Left ventricle myocardium inferior (tissue), 1 donor: ENCODE results near the gene TRAP1. TPM values are rescaled to one million over a fixed set of nuclear protein-coding genes. Genes with fewer than 3 reads are reported as not detected.

Experiments used
- DNase-seq: peaks from one replicate; pipeline ENCODE4 v3.0.0-alpha.2; 2020
- H3K27ac ChIP-seq: fragments of 200-600 bp; replicated peaks from 2 replicates; pipeline ENCODE4 v1.8.0; 2021
- H3K27me3 ChIP-seq: fragments of 200-600 bp; 2 replicates; pipeline ENCODE4 v1.8.0; 2021; ENCODE audit warnings: low read depth
- H3K36me3 ChIP-seq: fragments of 200-600 bp; 2 replicates; pipeline ENCODE4 v1.8.0; 2021
- H3K4me1 ChIP-seq: fragments of 200-600 bp; 2 replicates; pipeline ENCODE4 v1.8.0; 2021
- H3K4me3 ChIP-seq: fragments of 200-600 bp; 2 replicates; pipeline ENCODE4 v1.8.0; 2021; ENCODE audit warnings: mild to moderate bottlenecking, moderate library complexity
- H3K9me3 ChIP-seq: fragments of 200-600 bp; replicated peaks from 2 replicates; pipeline ENCODE4 v1.8.0; 2021
- intact Hi-C: fragments of 100-400 bp; cut with micrococcal nuclease; formaldehyde crosslinking; loops from one replicate; pipeline ENCODE4 v1.11.0; 2022
- total RNA-seq: library from RNA; stranded (reverse); fragmentation: NEBNext Ultra II Directional; extraction: Animal tissue kit (Norgen Biotek cat#: 25700); gene quantifications from one replicate; pipeline ENCODE4 v1.2.1, GENCODE V29; 2021
- TF ChIP-seq, protein P1 (sequence below): fragments of 200-600 bp; IDR thresholded peaks from 2 replicates; pipeline ENCODE4 v1.8.0; 2021; ENCODE audit warnings: antibody characterized with exemption, mild to moderate bottlenecking, borderline replicate concordance
- donor health status: DM: no; HTN: yes; CAD: no; lungs with severe emphysema.

TRAP1 gene
- total RNA-seq, 1 donor from 2014 or later = 128 TPM

- TF ChIP-seq, protein P1, sequence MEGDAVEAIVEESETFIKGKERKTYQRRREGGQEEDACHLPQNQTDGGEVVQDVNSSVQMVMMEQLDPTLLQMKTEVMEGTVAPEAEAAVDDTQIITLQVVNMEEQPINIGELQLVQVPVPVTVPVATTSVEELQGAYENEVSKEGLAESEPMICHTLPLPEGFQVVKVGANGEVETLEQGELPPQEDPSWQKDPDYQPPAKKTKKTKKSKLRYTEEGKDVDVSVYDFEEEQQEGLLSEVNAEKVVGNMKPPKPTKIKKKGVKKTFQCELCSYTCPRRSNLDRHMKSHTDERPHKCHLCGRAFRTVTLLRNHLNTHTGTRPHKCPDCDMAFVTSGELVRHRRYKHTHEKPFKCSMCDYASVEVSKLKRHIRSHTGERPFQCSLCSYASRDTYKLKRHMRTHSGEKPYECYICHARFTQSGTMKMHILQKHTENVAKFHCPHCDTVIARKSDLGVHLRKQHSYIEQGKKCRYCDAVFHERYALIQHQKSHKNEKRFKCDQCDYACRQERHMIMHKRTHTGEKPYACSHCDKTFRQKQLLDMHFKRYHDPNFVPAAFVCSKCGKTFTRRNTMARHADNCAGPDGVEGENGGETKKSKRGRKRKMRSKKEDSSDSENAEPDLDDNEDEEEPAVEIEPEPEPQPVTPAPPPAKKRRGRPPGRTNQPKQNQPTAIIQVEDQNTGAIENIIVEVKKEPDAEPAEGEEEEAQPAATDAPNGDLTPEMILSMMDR = no peak
- DNase-seq = no peak
- no peaks in the 10 kb centered on the region for H3K4me1 ChIP-seq
- H3K36me3 ChIP-seq = peaks cover 12% of the 10 kb centered on the region
- no peaks in the 10 kb centered on the region for H3K9me3 ChIP-seq
- intact Hi-C loops = no loop called here
- H3K27ac ChIP-seq = no peak overlapping the region
- no peak overlapping the region for H3K4me3 ChIP-seq
- no peaks in the 10 kb centered on the region for H3K27me3 ChIP-seq
Measured at GRCh38 chr16:3706253-3707012, 10.9 kb downstream of the TRAP1 start.

- H3K27me3 ChIP-seq = no peaks in the 10 kb centered on the region
- intact Hi-C loops = no loop called here
- TF ChIP-seq, protein P1 = no peak
- H3K9me3 ChIP-seq = no peaks in the 10 kb centered on the region
- DNase-seq = no peak
- no peak overlapping the region for H3K27ac ChIP-seq
- H3K4me1 ChIP-seq = no peaks in the 10 kb centered on the region
- H3K4me3 ChIP-seq = no peak overlapping the region
- H3K36me3 ChIP-seq = peaks cover 5% of the 10 kb centered on the region
Measured at GRCh38 chr16:3702082-3702481, 15.2 kb downstream of the TRAP1 start.

DNA sequence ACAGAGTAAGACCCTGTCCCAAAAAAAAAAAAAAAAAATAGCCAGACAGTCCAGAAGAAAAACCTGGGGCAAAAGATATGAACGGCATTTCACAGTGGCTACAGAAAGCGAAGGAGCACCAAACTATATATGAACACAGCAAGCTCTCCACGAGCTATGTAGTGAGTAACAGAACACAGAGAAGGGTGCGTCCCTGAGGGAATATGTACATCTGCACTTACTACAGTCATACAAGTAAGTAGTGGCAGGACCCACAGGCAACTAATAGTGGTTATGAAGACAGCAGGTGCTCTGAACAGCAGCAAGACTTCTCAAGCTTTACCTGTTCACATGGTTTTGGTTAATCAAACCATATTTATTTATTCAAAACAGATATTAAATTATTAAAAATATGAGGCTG is 15.8 kb downstream of the TRAP1 start:
- Histone ChIP-seq H3K4me1 (peaks cover 5% of the 10 kb centered on the region), H3K36me3 (peaks cover 5% of the 10 kb centered on the region), H3K4me3 (no peak overlapping the region), H3K27ac (no peak overlapping the region), H3K27me3 (no peaks in the 10 kb centered on the region), H3K9me3 (no peaks in the 10 kb centered on the region)
- intact Hi-C loops = no loop called here
- no peak for DNase-seq
- TF ChIP-seq, protein P1 = no peak

DNA sequence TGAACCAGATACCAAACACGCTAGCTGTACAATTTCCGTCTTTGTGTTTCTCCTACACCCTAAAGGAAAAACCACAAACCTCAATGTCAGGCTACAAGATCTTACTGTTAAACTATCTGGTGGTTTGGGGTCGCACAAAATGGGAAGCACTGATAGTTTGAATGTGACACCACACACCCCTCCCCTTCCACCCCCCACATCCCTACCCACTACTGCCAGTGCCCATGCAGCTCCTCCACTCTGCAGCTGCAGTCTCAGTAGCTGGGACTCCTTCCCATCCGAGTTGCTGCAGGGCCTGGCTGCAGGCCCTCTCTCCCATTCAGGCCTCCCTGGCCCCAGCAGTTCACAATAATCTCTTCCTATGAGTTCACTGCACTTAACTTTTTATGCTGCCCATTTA is 18.4 kb downstream of the TRAP1 start:
- TF ChIP-seq, protein P1 = no peak
- Histone ChIP-seq H3K4me1 (peaks cover 15% of the 10 kb centered on the region), H3K36me3 (peaks cover 5% of the 10 kb centered on the region), H3K27ac (no peak overlapping the region), H3K27me3 (no peaks in the 10 kb centered on the region), H3K4me3 (no peak overlapping the region), H3K9me3 (no peaks in the 10 kb centered on the region)
- DNase-seq = no peak
- intact Hi-C loops = no loop called here

GRCh38 chr16:3696425-3697218 is 20.7 kb downstream of the TRAP1 start:
- Histone ChIP-seq H3K4me3 (no peak overlapping the region), H3K27ac (peak overlapping the region; percentile 56), H3K4me1 (peaks cover 15% of the 10 kb centered on the region), H3K9me3 (no peaks in the 10 kb centered on the region), H3K27me3 (no peaks in the 10 kb centered on the region), H3K36me3 (no peaks in the 10 kb centered on the region)
- DNase-seq = no peak
- TF ChIP-seq, protein P1 = no peak
- intact Hi-C loops = no loop called here
